Activated CD4-positive, alpha-beta T cell treated with anti-CD3 and anti-CD28 coated beads for 1 hour (primary cell): Measurements from ENCODE around the gene ECE2.
"Not testable (repeated sequence)": the region's sequence is repeated elsewhere in the genome, so short reads cannot be mapped to it uniquely, and the experiment has no call there.

Experiments
- DNase-seq: peaks from one replicate; pipeline ENCODE4 v3.0.0-alpha.2; 2020

Gene ECE2

DNA sequence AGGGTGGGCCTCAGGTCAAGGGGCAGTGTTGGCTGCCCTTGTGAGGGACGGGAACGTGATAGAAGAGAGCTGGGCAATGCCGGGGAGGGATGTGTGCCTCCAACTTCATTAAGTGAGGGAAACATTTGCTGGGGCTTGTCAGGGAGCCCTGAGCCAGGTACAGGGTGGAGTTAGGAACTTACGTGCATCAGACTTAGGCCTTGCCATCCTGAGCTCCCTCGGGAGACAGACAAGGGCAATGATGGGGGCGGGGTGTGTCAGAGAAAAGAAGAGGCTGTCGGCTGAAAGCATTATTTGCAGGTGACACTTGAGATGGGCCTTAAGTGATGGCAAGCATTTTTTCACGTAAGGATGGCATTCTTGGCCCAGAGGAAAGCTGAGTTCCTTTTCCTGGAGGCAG, 63.2 kb downstream of the ECE2 start:
- no peak for DNase-seq

DNA sequence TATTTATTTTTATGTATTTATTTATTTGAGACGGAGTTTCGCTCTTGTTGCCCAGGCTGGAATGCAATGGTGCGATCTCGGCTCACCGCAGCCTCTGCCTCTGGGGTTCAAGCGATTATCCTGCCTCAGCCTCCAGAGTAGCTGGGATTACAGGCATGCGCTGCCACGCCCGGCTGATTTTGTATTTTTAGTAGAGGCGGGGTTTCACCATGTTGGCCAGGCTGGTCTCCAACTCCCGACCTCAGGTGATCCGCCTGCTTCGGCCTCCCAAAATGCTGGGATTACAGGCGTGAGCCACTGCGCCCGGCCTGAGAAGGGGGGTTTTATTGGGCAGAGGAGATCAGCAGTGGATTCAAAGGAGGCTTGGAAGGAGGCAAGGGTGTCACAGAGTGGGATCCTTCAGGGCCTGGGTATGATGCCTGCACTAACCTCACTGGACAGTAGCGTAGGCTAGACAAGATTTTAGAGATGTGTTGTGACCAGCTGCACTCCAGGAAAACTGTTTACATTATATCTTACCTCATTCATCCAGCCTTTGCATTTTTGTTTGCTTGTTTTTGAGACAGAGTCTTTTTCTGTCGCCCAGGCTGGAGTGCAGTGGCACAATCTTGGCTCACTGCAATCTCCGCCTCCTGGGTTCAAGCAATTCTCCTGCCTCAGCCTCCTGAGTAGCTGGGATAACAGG, 63.8 kb downstream of the ECE2 start:
- DNase-seq: not testable (repeated sequence)

DNA sequence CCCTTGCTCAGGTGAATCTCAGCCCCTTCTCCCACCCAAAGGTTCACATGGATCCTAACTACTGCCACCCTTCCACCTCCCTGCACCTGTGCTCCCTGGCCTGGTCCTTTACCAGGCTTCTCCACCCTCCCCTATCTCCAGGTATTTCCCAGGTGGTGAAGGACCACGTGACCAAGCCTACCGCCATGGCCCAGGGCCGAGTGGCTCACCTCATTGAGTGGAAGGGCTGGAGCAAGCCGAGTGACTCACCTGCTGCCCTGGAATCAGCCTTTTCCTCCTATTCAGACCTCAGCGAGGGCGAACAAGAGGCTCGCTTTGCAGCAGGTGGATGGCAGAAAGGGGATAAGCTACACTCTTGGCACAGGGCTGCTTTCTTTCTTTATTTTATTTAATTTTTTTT, 66.1 kb downstream of the ECE2 start:
- no peak for DNase-seq
